GM13976 (cell line): ENCODE measurements around the gene C2CD4B.
A peak's percentile ranks its signal among the peaks of the same experiment; 100 is the strongest.

ENCODE experiments used
- DNase-seq: peaks from one replicate; pipeline ENCODE4 v3.0.0; 2012; ENCODE audit warnings: low spot score
- in situ Hi-C: fragments of 300-500 bp; cut with MboI; formaldehyde crosslinking; loops from one replicate; pipeline ENCODE4 v1.12.0; 2022; ENCODE audit warnings: low sequenced_read_pairs, mixed read lengths, inconsistent platforms; ENCODE audit not compliant: unreplicated experiment
- TF ChIP-seq, protein P1 (sequence below): IDR thresholded peaks from 2 replicates; pipeline ENCODE4 v1.5.1; 2012; ENCODE audit warnings: borderline replicate concordance, mild to moderate bottlenecking; ENCODE audit not compliant: insufficient read depth; ENCODE audit errors: extremely low read depth, missing control alignments, control extremely low read depth

Gene C2CD4B

GRCh38 chr15:62183130-62183529, 18.0 kb upstream of the C2CD4B start:
- in situ Hi-C loops = no loop called here
- TF ChIP-seq, protein P1, sequence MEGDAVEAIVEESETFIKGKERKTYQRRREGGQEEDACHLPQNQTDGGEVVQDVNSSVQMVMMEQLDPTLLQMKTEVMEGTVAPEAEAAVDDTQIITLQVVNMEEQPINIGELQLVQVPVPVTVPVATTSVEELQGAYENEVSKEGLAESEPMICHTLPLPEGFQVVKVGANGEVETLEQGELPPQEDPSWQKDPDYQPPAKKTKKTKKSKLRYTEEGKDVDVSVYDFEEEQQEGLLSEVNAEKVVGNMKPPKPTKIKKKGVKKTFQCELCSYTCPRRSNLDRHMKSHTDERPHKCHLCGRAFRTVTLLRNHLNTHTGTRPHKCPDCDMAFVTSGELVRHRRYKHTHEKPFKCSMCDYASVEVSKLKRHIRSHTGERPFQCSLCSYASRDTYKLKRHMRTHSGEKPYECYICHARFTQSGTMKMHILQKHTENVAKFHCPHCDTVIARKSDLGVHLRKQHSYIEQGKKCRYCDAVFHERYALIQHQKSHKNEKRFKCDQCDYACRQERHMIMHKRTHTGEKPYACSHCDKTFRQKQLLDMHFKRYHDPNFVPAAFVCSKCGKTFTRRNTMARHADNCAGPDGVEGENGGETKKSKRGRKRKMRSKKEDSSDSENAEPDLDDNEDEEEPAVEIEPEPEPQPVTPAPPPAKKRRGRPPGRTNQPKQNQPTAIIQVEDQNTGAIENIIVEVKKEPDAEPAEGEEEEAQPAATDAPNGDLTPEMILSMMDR = no peak
- no peak for DNase-seq

- TF ChIP-seq, protein P1 = no peak
- no peak for DNase-seq
- in situ Hi-C loops = no loop called here
These were observed 8.1 kb upstream of the C2CD4B start for GRCh38 chr15:62173215-62173614.

DNA sequence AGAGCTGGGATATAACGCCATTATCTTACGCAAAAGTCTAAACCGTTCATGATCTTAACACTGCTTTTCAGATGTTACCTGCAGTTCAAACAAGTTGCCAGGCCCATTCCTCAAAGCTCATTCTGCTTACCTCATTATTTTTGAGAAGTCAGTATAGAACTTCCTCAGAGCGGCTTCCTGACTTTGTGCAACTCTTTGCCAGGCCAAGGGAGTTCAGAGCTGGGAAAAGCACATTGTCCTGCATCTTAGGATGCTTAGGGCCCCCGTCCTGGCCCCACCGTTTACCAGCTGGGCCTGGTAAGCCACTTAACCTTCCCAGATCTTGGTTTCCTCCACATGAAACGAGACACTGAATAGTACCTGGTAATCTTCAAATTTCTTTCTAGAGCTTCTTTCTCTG, 6.8 kb upstream of the C2CD4B start:
- in situ Hi-C loops = no loop called here
- TF ChIP-seq, protein P1 = no peak
- DNase-seq = no peak

- TF ChIP-seq, protein P1 = no peak
- DNase-seq = no peak
- in situ Hi-C loops = no loop called here
These were observed 799 bp upstream of the C2CD4B start for GRCh38 chr15:62165793-62166375.

- in situ Hi-C loops = no loop called here
- TF ChIP-seq, protein P1 = no peak
- peak; percentile 33 for DNase-seq
These were observed 535 bp downstream of the C2CD4B start for GRCh38 chr15:62164396-62165103.

DNA sequence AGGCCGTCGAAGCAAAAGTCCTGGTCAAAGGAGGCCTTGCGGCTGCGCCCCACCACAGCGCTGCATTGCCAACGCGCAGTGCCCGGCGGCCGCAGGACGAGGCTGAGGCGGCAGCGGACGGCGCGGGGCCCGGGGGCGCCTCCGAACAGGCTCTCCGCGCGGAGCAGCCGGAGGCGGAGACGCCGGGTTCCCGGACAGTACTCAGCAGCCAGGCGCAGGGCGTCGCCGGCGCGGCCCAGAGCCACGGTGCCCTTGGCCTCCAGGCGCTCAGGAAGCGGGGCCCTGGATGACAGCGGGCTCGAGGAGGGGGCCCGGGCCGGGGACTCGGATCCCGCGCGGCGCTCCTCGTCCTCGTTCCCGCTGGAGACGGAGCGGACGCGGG, 1.1 kb downstream of the C2CD4B start:
- no peak for DNase-seq
- in situ Hi-C loops = no loop called here
- TF ChIP-seq, protein P1 = no peak
